Adrenal gland (tissue), 5 donors: ENCODE measurements around the gene CLMP.

Experiments
- CTCF ChIP-seq, 6 experiments: fragments of 450-650 bp in 4 of 6; fragments of 200-600 bp in 2 of 6; sonication (generic) in 1 of 6; IDR thresholded peaks; 1 replicate in 5 of 6; 2 replicates in 1 of 6; pipeline versions ENCODE4 v1.5.1 to v1.8.0; 2016 to 2021; ENCODE audit warnings: antibody characterized with exemption in 6 of 6, mild to moderate bottlenecking in 2 of 6, moderate library complexity in 1 of 6
- POLR2A ChIP-seq, 2 donors: fragments of 450-650 bp; IDR thresholded peaks; one replicate each; pipeline ENCODE4 v1.6.1; 2017; ENCODE audit warnings: antibody characterized with exemption in 2 of 2, mild to moderate bottlenecking in 2 of 2, moderate library complexity in 1 of 2
- donor health status: DM: no; HTN: no; CAD: no.

GRCh38 chr11:123236879-123237278 lies 41.8 kb upstream of the CLMP start:
- no peak for TF ChIP-seq POLR2A (IDR thresholded peaks at IDR 0.05)
- TF ChIP-seq CTCF (IDR thresholded peaks at IDR 0.05) = no peak
